ENCODE results near the gene DIDO1. TPM values are rescaled to one million over a fixed set of nuclear protein-coding genes. Genes with fewer than 3 reads are reported as not detected.

The DIDO1 gene
- total RNA-seq, 1 experiment from 2014 or later: 85.9 TPM

- no peak overlapping the region for H3K9ac ChIP-seq (ENCODE audit: extremely low read depth, insufficient read length, low read length)
- H3K23me2 ChIP-seq (ENCODE audit: insufficient read length, low read depth, low read length, poor library complexity, severe bottlenecking): no peaks in the 10 kb centered on the region
- Mint-ChIP-seq H3K9me3 (no peaks in the 10 kb centered on the region), H3K36me3 (ENCODE audit: insufficient read depth in 1 of 3, low read depth in 3 of 3) (peaks cover 2 to 59% (median 52%) of the 10 kb centered on the region in 3 experiments; a peak in 6 of 7 replicates), H3K4me1 (peaks cover 5 to 19% of the 10 kb centered on the region in 2 experiments), H3K27me3 (ENCODE audit: low read depth) (no peaks in the 10 kb centered on the region), H3K4me3 (no peak overlapping the region), H3K27ac (no peak overlapping the region)
- TF ChIP-seq, protein P1, sequence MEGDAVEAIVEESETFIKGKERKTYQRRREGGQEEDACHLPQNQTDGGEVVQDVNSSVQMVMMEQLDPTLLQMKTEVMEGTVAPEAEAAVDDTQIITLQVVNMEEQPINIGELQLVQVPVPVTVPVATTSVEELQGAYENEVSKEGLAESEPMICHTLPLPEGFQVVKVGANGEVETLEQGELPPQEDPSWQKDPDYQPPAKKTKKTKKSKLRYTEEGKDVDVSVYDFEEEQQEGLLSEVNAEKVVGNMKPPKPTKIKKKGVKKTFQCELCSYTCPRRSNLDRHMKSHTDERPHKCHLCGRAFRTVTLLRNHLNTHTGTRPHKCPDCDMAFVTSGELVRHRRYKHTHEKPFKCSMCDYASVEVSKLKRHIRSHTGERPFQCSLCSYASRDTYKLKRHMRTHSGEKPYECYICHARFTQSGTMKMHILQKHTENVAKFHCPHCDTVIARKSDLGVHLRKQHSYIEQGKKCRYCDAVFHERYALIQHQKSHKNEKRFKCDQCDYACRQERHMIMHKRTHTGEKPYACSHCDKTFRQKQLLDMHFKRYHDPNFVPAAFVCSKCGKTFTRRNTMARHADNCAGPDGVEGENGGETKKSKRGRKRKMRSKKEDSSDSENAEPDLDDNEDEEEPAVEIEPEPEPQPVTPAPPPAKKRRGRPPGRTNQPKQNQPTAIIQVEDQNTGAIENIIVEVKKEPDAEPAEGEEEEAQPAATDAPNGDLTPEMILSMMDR (conservative IDR thresholded peaks at IDR 0.05): no peak
- H3K4ac ChIP-seq (ENCODE audit: low read depth, low read length): no peak overlapping the region
- no peak overlapping the region for H3K23ac ChIP-seq (ENCODE audit: insufficient read length, low read depth, low read length)
- no peak overlapping the region for H3K56ac ChIP-seq (ENCODE audit: insufficient read length, low read depth, low read length)
- no peaks in the 10 kb centered on the region for H3K4me1 ChIP-seq (ENCODE audit: insufficient read depth, low read length)
- no peak overlapping the region for H2BK12ac ChIP-seq (ENCODE audit: insufficient read length, low read depth, low read length)
- H4K5ac ChIP-seq (ENCODE audit: insufficient read length, low read depth, low read length): no peak overlapping the region
- no peak overlapping the region for H3K27ac ChIP-seq (ENCODE audit: insufficient read length, low read depth, low read length)
- WGBS (ENCODE audit: extremely low coverage, insufficient read length, low lambda C conversion rate): no CpG with 5 or more reads among the region's 27 CpGs
- no peak overlapping the region for H3T11ph ChIP-seq (ENCODE audit: low read length)
- no peak overlapping the region for H2AFZ ChIP-seq (ENCODE audit: low read length)
- no peaks in the 10 kb centered on the region for H3K9me3 ChIP-seq (ENCODE audit: control insufficient read depth, low read depth, low read length)
- H4K20me1 ChIP-seq (ENCODE audit: control insufficient read depth, insufficient read depth, insufficient read length): no peaks in the 10 kb centered on the region
- no peak overlapping the region for H2BK20ac ChIP-seq (ENCODE audit: low read depth, low read length, poor library complexity, severe bottlenecking)
- H2BK120ac ChIP-seq (ENCODE audit: low read depth, low read length, poor library complexity, severe bottlenecking): no peak overlapping the region
- no peak overlapping the region for H4K91ac ChIP-seq (ENCODE audit: insufficient read length, low read depth, low read length)
- DNase-seq: no peak
- H2BK15ac ChIP-seq (ENCODE audit: low read depth, low read length): no peak overlapping the region
- no peak overlapping the region for H2AK5ac ChIP-seq (ENCODE audit: insufficient read length, low read length)
- H3K79me1 ChIP-seq (ENCODE audit: insufficient read depth, low read depth, low read length, poor library complexity, severe bottlenecking): no peaks in the 10 kb centered on the region
- H3K79me2 ChIP-seq (ENCODE audit: insufficient read depth, low read length): no peaks in the 10 kb centered on the region
- H3K27me3 ChIP-seq (ENCODE audit: insufficient read depth, low read length): no peaks in the 10 kb centered on the region
- no peak overlapping the region for H4K8ac ChIP-seq (replicated peaks; ENCODE audit: insufficient read length, low read depth, low read length)
- H2BK5ac ChIP-seq (ENCODE audit: insufficient read length, low read length): no peak overlapping the region
- H3K18ac ChIP-seq (ENCODE audit: insufficient read length, low read depth, low read length): no peak overlapping the region
- H3K4me2 ChIP-seq (ENCODE audit: insufficient read depth, insufficient read length, low read length): no peak overlapping the region
- no peak overlapping the region for H3K14ac ChIP-seq (ENCODE audit: insufficient read depth, low read length)
Observed at GRCh38 chr20:62838128-62838891, 88.0 kb downstream of the DIDO1 start.
